Measurements from ENCODE around the gene C5orf47. TPM values are rescaled to one million over a fixed set of nuclear protein-coding genes. Genes with fewer than 3 reads are reported as not detected.

The C5orf47 gene
- total and polyA plus RNA-seq, 9 donors, result 0.06 to 0.19 (median 0.10) TPM; not detected in 6

GRCh38 chr5:174022384-174023095 is 33.6 kb downstream of the C5orf47 start:
- Histone ChIP-seq H3K9me3 (replicated peaks; ENCODE audit: control insufficient read depth, low read depth, low read length) (no peaks in the 10 kb centered on the region), H3K27me3 (ENCODE audit: control insufficient read depth, insufficient read depth, low read length) (peaks cover 7% of the 10 kb centered on the region), H3K36me3 (ENCODE audit: control insufficient read depth, insufficient read depth, low read length) (no peaks in the 10 kb centered on the region), H3K4me1 (ENCODE audit: control insufficient read depth, insufficient read depth, low read length) (no peaks in the 10 kb centered on the region), H3K4me3 (ENCODE audit: low read length) (no peak overlapping the region), H3K27ac (ENCODE audit: low read length) (no peak overlapping the region)
- WGBS (ENCODE audit: insufficient coverage), result 45% methylated on average over 3 of the region's 4 CpGs
- no peak for DNase-seq

DNA sequence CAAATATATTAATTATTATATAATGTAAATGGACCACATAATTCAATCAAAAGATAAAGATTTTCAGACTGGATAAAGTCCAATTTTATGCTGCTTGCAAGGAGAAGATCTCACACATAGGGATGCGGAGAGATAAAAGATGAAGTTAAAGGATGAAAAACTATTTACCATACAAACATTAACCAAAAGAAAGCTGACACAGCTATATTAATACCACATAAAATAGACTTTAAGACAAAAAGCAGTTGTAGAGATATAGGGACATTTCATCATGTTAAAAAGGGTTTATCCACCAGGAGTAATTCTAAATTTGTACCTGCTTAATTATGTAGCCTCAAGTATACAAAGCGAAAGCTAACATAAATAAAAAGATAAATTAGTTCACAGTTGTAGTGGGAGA is 41.3 kb downstream of the C5orf47 start:
- Histone ChIP-seq H3K4me3 (ENCODE audit: low read length) (no peak overlapping the region), H3K27ac (ENCODE audit: low read length) (no peak overlapping the region), H3K4me1 (ENCODE audit: control insufficient read depth, insufficient read depth, low read length) (no peaks in the 10 kb centered on the region), H3K9me3 (replicated peaks; ENCODE audit: control insufficient read depth, low read depth, low read length) (no peaks in the 10 kb centered on the region), H3K27me3 (ENCODE audit: control insufficient read depth, insufficient read depth, low read length) (peaks cover 3% of the 10 kb centered on the region), H3K36me3 (ENCODE audit: control insufficient read depth, insufficient read depth, low read length) (no peaks in the 10 kb centered on the region)
- DNase-seq, result no peak
- no CpG with 5 or more reads among the region's 2 CpGs for WGBS (ENCODE audit: insufficient coverage)

DNA sequence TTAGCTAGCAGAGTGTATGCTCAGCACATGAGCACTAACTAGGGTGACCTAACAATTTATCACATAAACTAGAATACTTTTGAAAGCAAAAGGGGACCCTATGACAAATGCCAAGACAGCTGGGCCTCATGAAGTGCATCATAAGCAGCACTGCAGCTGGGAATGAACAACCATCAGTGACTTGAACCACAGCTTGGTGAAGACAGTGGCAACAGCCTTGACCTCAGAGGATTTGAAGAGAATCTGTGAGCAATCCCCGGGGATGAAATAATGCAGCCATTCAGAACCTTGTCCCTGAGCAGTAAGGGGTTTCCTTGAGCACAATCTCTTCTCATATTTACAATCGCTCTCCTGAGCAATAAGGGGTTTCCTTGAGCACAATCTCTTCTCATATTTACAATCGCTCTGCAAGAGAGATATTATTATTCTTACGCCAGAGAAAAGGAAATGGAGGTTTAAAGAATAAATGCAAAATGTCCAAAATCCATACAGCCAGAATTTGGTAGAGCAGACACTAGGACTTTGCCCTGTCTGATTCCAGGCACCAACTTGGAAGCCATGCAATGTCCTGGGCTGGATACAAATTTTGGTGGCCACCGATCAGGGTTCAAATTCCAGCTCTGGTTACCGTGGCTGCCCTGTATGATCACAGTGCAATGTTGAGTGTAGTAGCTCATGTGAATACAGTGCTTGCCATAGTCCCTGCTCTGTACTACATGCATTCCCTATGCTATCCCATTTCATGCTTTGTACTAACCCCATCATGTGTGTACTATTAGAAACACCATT is 55.7 kb downstream of the C5orf47 start:
- H3K4me3 ChIP-seq (ENCODE audit: low read length), result no peak overlapping the region
- H3K27ac ChIP-seq (ENCODE audit: low read length), result no peak overlapping the region
- H3K9me3 ChIP-seq (replicated peaks; ENCODE audit: control insufficient read depth, low read depth, low read length), result no peaks in the 10 kb centered on the region
- WGBS (ENCODE audit: insufficient coverage), result no CpG with 5 or more reads among the region's 6 CpGs
- H3K36me3 ChIP-seq (ENCODE audit: control insufficient read depth, insufficient read depth, low read length), result no peaks in the 10 kb centered on the region
- peaks cover 2% of the 10 kb centered on the region for H3K27me3 ChIP-seq (ENCODE audit: control insufficient read depth, insufficient read depth, low read length)
- DNase-seq, result no peak
- no peaks in the 10 kb centered on the region for H3K4me1 ChIP-seq (ENCODE audit: control insufficient read depth, insufficient read depth, low read length)

GRCh38 chr5:174045470-174046025 is 56.6 kb downstream of the C5orf47 start, which contains the start of gene NSG2:
Gene NSG2 (plus strand): TSS chr5:174045706. CDS start chr5:174046756, 1,050 bp downstream.
- peak; percentile 96 for DNase-seq
- Histone ChIP-seq H3K36me3 (ENCODE audit: control insufficient read depth, insufficient read depth, low read length) (no peaks in the 10 kb centered on the region), H3K27ac (ENCODE audit: low read length) (no peak within 1 kb of the TSS), H3K9me3 (replicated peaks; ENCODE audit: control insufficient read depth, low read depth, low read length) (no peaks in the 10 kb centered on the region), H3K4me1 (ENCODE audit: control insufficient read depth, insufficient read depth, low read length) (no peaks in the 10 kb centered on the region), H3K4me3 (ENCODE audit: low read length) (no peak within 1 kb of the TSS), H3K27me3 (ENCODE audit: control insufficient read depth, insufficient read depth, low read length) (no peaks in the 10 kb centered on the region)
- WGBS (ENCODE audit: insufficient coverage), result under 1% methylated on average over 14 of the region's 17 CpGs

- H3K9me3 ChIP-seq (replicated peaks; ENCODE audit: control insufficient read depth, low read depth, low read length), result no peaks in the 10 kb centered on the region
- H3K4me3 ChIP-seq (ENCODE audit: low read length), result no peak overlapping the region
- no peak for DNase-seq
- H3K4me1 ChIP-seq (ENCODE audit: control insufficient read depth, insufficient read depth, low read length), result no peaks in the 10 kb centered on the region
- H3K27me3 ChIP-seq (ENCODE audit: control insufficient read depth, insufficient read depth, low read length), result no peaks in the 10 kb centered on the region
- H3K27ac ChIP-seq (ENCODE audit: low read length), result no peak overlapping the region
- no peaks in the 10 kb centered on the region for H3K36me3 ChIP-seq (ENCODE audit: control insufficient read depth, insufficient read depth, low read length)
- 45% methylated on average over 4 of the region's 5 CpGs for WGBS (ENCODE audit: insufficient coverage)
Observed at GRCh38 chr5:174046558-174046957, 57.6 kb downstream of the C5orf47 start.

- H3K36me3 ChIP-seq (ENCODE audit: control insufficient read depth, insufficient read depth, low read length), result no peaks in the 10 kb centered on the region
- no peaks in the 10 kb centered on the region for H3K9me3 ChIP-seq (replicated peaks; ENCODE audit: control insufficient read depth, low read depth, low read length)
- WGBS (ENCODE audit: insufficient coverage), result 77% methylated on average over 3 of the region's 4 CpGs
- no peaks in the 10 kb centered on the region for H3K27me3 ChIP-seq (ENCODE audit: control insufficient read depth, insufficient read depth, low read length)
- no peak overlapping the region for H3K27ac ChIP-seq (ENCODE audit: low read length)
- H3K4me3 ChIP-seq (ENCODE audit: low read length), result no peak overlapping the region
- no peak for DNase-seq
- no peaks in the 10 kb centered on the region for H3K4me1 ChIP-seq (ENCODE audit: control insufficient read depth, insufficient read depth, low read length)
Observed at GRCh38 chr5:174047472-174048099, 58.6 kb downstream of the C5orf47 start.

GRCh38 chr5:174052636-174053035 is 63.7 kb downstream of the C5orf47 start:
- DNase-seq, result no peak
- 43% methylated on average over 2 of the region's 5 CpGs for WGBS (ENCODE audit: insufficient coverage)
- no peak overlapping the region for H3K27ac ChIP-seq (ENCODE audit: low read length)
- no peaks in the 10 kb centered on the region for H3K4me1 ChIP-seq (ENCODE audit: control insufficient read depth, insufficient read depth, low read length)
- peaks cover 4% of the 10 kb centered on the region for H3K27me3 ChIP-seq (ENCODE audit: control insufficient read depth, insufficient read depth, low read length)
- H3K36me3 ChIP-seq (ENCODE audit: control insufficient read depth, insufficient read depth, low read length), result no peaks in the 10 kb centered on the region
- no peak overlapping the region for H3K4me3 ChIP-seq (ENCODE audit: low read length)
- H3K9me3 ChIP-seq (replicated peaks; ENCODE audit: control insufficient read depth, low read depth, low read length), result no peaks in the 10 kb centered on the region

DNA sequence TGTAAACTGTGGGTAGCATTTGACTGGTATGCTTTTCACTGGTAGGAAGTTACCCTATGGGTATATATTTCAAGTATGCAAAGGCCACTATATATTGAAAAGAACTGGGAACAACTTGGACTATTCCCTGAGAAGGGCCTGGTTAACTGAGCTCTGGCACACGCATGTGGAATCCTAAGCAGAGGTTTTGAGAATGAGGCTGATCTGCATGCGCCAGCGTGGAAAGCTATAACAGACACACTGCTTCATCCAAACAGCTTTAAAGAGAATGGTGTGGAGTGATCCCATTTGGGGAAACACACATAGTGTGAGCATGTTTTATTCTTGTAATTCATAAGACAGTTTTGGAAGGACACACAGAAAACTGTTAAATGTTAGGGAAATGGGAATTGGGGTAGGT is 64.9 kb downstream of the C5orf47 start:
- no peaks in the 10 kb centered on the region for H3K9me3 ChIP-seq (replicated peaks; ENCODE audit: control insufficient read depth, low read depth, low read length)
- peaks cover 4% of the 10 kb centered on the region for H3K27me3 ChIP-seq (ENCODE audit: control insufficient read depth, insufficient read depth, low read length)
- no peak overlapping the region for H3K27ac ChIP-seq (ENCODE audit: low read length)
- H3K4me3 ChIP-seq (ENCODE audit: low read length), result no peak overlapping the region
- H3K36me3 ChIP-seq (ENCODE audit: control insufficient read depth, insufficient read depth, low read length), result no peaks in the 10 kb centered on the region
- peak; percentile 45 for DNase-seq
- no peaks in the 10 kb centered on the region for H3K4me1 ChIP-seq (ENCODE audit: control insufficient read depth, insufficient read depth, low read length)
- no CpG with 5 or more reads among the region's 3 CpGs for WGBS (ENCODE audit: insufficient coverage)
